Stimulated activated CD4-positive, alpha-beta T cell treated with anti-CD3 and anti-CD28 coated beads, Interleukin-4, amount 100 ng/mL, for 4 hours (primary cell): ENCODE data around the gene CIAO3.
"Not testable (repeated sequence)": the region's sequence is repeated elsewhere in the genome, so short reads cannot be mapped to it uniquely, and the experiment has no call there.

Experiments used
- DNase-seq, 2 experiments: peaks; one replicate each; pipeline ENCODE4 v3.0.0-alpha.2; 2020

The CIAO3 gene

GRCh38 chr16:740764-741505, at the start of gene CIAO3:
TSS of gene CIAO3 (minus strand) at chr16:740997. CDS start at chr16:740985, 12 bp downstream.
- DNase-seq = peak; percentile 89 to 92

GRCh38 chr16:790086-790485, 49.3 kb upstream of the CIAO3 start:
- no peak for DNase-seq

DNA sequence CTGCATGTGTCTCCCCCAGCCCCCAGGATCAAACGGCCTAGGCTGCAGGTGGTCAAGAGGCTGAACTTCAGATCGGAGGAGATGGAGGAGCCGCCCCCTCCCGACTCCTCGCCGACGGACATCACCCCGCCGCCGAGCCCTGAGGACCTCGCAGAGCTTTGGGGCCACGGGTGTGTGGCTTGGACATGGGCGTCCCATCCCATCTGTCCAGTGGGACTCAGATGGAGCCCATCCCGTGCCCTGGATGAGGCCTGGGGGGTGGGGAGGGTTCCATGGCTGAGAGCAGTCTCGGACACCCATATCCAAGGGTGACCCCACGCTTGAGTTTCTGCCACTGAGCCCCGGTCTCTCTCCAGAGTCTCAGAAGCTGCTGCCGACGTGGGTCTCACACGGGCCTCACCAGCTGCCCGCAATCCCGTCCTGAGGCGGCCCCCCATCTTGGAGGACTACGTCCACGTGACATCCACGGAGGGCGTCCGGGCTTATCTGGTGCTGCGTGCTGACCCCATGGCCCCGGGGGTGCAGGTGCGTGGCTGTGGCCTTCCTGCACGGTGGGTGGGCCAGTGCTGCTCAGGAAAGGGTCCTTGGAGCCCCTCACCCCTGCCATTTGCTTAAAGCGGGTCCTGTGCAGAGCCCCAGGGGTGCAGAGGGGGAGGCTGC, 48.5 kb upstream of the CIAO3 start:
- no peak for DNase-seq

DNA sequence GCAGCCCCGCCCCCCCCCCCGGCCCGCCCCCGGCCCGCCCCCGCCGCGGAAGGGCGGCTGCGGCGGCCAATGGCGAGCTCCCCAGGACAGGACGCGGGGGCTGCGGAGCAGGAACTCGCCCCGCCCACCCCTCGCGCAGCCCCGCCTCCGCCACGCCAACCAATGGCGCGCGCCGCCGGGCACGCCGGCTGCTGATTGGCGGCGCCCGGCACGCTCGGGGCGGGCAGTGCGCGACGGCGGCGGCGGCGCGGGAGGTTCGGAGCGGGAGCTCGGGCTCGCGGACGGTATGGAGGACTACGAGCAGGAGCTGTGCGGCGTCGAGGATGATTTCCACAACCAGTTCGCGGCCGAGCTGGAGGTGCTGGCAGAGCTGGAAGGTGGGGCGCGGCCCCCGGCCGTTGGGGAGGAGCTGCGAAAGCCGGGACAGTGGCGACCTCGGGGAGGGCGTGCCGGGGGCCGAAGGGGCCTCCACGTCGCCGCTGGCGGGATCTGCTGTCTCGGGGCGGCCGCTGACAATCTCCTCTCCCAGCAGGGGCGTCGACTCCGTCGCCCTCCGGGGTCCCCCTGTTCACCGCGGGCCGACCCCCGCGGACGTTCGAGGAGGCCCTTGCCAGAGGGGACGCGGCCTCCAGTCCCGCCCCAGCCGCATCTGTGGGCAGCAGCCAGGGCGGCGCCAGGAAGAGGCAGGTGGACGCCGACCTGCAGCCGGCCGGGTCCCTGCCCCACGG, 47.8 kb upstream of the CIAO3 start, which contains the start of gene CHTF18:
Gene CHTF18, plus strand, starts transcription at position 222 of the 728 bp plus-strand sequence. Its CDS starts 65 bp downstream, at position 287.
- peak; percentile 93 to 96 for DNase-seq

GRCh38 chr16:787978-788398, 47.2 kb upstream of the CIAO3 start, which contains the start of gene RPUSD1:
TSS of gene RPUSD1 (minus strand) at chr16:788381. CDS start at chr16:787737, 644 bp downstream.
- DNase-seq = no peak

- no peak for DNase-seq
These were observed 46.6 kb upstream of the CIAO3 start for GRCh38 chr16:787321-787966.

- DNase-seq = peak; percentile 61 to 76
These were observed 45.1 kb upstream of the CIAO3 start for GRCh38 chr16:785563-786535.

DNA sequence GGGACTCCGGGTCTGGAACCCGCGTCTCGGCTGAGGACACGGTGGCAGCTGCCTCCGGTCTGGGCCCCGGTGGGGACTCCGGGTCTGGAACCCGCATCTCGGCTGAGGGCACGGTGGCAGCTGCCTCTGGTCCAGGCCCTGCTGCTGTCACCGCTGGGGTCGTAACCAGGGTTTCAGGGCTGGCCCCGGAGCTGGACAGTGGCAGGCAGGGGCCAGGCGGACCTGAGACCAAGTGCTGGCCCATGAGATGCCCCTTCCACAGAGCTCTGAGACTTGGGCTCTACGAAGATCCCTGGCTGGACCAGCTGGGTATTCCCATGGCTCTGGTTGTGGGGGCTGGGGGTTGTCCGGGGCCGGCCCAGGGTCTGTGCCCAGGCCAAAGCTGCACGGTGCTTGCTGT, 43.6 kb upstream of the CIAO3 start:
- DNase-seq = no peak

DNA sequence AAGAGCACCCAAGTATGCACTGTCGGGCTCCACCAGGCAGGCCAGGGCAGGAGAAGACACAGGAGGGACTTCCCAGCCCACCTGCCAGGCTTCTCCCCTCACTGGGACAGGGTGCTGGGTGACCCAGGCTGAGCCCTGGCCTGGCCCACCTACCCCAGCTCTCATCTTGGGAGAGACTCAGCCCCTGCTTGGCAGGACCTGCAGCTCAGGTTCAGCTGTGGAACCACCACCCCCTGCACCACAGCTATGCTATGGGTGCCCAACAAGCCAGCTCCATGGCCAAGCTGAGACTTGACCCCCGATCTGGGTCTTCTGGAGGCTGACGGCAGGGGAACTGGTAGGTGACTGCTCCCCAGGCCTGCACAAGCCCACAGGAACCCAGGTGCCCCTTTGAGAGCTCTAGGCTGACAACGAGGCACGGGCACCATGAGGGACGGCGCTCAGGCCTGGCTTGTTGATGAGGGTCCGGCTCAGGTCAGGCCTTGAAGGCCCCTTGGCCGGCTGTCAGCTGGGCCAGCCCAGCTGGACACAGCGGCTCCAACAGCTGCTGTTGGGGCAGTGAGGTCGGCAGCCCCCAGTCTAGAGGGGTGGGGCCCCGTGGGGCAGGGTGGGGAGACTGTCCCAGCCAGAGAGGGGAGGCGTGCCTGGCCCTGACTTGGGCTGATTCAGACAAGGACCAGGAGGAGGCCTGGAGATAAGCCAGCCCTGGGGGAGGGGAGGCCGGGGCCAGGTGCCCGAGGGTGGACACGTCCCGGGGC, 42.8 kb upstream of the CIAO3 start:
- no peak for DNase-seq

GRCh38 chr16:782766-783403, 42.1 kb upstream of the CIAO3 start:
- no peak for DNase-seq

GRCh38 chr16:782258-782657, 41.5 kb upstream of the CIAO3 start:
- DNase-seq = no peak

DNA sequence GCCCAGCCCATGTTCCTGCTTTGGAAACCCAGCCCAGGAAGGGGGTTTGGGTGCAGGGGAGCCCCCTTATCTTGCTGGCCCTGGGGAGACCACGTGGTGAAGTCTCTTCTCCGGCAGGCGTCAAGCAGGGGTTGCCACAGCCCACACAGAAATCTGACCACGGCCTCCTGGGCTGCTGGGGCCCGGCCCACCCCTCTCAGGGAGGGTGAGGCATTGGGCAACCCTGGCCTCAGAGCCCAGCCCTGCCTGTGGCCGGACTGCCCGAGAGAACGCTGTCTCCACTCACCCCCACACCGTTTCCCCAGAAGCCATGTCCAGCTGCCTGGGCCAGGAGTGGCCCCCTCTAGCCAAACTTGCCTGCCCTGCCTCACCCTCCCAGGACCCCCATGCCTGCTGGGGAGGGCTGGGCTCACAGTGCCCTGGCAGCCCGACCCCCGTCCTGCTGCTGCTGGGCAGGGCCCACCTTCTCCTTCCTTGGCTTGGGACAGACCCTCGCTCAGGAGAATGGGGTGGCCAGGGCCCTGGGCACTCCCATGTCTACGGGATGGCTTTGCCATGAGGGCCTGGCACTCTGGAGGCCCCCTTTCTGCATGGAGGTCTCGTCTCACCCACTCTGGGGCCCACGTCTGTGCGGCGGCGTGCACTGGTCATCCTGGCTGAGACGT, 40.7 kb upstream of the CIAO3 start:
- no peak for DNase-seq

GRCh38 chr16:780296-780695, 39.5 kb upstream of the CIAO3 start:
- DNase-seq = no peak

DNA sequence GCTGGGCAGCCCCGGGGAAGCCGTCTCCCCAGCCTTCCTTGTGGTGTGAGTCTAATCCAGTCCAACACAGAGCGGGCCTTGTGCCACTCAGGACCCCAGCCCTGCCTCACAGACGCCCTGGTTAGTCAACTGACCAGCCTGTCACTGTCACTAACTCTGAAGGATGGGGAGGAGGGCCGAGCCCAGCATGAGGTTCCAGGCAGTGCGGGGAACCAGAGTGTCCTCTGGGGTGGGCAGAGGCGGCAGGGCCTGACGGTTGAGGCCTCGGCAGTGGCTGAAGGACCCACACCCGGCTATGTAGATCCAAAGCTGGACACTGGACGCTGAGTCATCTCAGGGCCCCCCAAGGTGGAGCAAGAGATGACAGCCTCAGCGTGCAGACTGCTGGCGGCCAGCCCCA, 38.8 kb upstream of the CIAO3 start:
- no peak for DNase-seq

DNA sequence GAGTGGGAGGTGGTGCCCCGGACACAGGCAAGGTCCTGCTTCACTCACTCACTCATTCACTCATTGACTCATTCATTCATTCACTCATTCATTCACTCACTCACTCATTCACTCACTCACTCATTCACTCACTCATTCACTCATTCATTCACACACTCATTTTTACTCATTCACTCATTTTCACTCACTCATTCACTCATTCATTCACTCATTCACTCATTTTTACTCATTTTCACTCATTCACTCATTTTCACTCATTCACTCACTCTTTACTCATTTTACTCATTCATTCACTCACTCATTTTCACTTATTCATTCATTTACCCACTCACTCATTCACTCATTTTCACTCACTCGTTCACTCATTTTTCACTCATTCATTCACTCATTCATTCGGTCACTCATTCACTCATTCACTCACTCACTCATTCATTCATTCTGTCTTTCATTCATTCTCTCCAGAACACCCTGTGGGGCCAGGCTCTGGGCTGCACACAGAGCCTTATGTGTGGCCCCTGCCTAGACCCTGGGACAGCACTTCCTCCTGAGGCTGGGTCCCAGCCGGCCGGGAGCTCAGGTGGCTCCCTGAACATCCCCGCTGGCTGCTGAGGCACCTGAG, 38.2 kb upstream of the CIAO3 start:
- no peak for DNase-seq

GRCh38 chr16:778447-778846, 37.6 kb upstream of the CIAO3 start:
- DNase-seq = no peak

DNA sequence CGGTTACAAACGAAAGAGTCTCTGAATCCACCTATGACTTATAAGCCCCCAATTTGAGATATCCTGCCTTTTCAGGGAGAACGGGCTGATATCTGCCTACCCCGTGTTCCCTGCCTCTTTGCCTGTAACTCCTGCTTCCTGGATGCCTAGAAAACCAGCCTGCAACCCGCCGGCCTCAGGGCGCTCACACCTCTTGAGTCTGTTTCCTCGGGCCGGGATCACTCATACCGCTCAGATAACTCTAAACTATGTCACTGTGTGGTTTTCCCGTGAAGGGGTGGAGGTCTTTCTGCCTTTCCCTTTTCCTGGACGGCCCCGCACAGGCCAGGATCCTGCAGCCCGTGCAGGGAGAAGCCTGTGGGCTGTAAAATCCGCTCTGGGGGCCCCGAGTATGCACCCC, 37.0 kb upstream of the CIAO3 start:
- DNase-seq = no peak

- no peak for DNase-seq
These were observed 36.0 kb upstream of the CIAO3 start for GRCh38 chr16:776824-777223.

DNA sequence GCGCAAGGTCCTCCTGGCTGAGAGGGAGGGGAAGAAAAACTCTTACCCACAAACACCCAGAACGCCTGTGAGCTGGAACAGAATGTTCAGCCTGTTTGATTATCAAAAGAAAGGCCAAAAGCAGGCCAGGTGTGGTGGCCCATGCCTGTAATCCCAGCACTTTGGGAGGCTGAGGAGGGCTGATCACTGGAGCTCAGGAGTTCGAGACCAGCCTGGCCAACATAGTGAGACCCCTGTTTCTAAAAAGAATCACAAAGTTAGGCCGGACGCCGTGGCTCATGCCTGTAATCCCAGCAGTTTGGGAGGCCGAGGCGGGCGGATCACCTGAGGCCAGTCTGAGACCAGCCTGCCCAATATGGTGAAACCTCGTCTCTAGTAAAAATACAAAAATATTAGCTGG, 35.5 kb upstream of the CIAO3 start:
- DNase-seq = not testable (repeated sequence)
